Stimulated activated CD8-positive, alpha-beta memory T cell treated with anti-CD3 and anti-CD28 coated beads, Interleukin-15, amount 100 ng/mL, for 48 hours (primary cell): ENCODE data around the gene FASTKD2.
"Not testable (repeated sequence)": the region's sequence is repeated elsewhere in the genome, so short reads cannot be mapped to it uniquely, and the experiment has no call there.

Experiments
- DNase-seq, 2 donors: peaks; one replicate each; pipeline ENCODE4 v3.0.0-alpha.2; 2020; ENCODE audit warnings: low read depth in 2 of 2

FASTKD2 gene

GRCh38 chr2:206790311-206790935 is 25.0 kb downstream of the FASTKD2 start:
- no peak for DNase-seq

DNA sequence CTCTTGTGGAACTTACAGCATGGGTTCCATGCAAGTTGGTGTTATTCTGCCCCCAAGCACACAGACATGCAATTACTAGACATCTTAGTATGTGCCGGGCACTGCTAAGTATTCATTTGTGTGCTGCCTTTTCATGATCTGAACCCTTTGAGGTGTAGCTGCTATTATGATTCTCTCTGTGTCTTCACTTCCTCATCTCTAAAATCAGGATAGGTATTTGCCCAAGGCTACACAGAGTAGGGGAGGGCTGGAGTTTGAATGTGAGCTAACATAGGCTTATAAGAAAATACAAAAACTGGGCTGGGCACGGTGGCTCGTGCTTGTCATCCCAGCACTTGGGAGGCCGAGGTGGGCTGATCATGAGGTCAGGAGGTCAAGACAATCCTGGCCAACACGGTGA is 27.2 kb downstream of the FASTKD2 start:
- no peak for DNase-seq

GRCh38 chr2:206797376-206797775 is 32.0 kb downstream of the FASTKD2 start:
- no peak for DNase-seq

GRCh38 chr2:206798000-206798399 is 32.6 kb downstream of the FASTKD2 start:
- DNase-seq = no peak

DNA sequence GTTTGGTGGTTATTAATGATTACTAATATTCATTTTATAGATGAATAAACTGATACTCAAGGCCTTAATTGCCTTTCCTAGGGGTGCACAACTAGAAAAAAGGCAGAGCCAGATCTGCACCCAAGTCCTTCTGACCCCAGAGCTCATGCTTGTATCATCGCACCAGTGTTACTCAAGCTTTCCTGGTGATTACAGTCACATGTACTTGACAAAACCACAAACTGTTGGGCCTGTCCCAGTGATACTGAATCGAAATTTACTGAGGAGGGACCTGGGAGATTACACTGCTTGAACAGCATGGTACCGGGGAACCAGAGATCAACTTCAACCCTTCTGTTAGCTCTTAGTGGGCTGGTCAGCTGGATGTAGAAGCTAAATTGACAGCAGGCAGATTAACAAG is 33.7 kb downstream of the FASTKD2 start:
- DNase-seq = no peak

DNA sequence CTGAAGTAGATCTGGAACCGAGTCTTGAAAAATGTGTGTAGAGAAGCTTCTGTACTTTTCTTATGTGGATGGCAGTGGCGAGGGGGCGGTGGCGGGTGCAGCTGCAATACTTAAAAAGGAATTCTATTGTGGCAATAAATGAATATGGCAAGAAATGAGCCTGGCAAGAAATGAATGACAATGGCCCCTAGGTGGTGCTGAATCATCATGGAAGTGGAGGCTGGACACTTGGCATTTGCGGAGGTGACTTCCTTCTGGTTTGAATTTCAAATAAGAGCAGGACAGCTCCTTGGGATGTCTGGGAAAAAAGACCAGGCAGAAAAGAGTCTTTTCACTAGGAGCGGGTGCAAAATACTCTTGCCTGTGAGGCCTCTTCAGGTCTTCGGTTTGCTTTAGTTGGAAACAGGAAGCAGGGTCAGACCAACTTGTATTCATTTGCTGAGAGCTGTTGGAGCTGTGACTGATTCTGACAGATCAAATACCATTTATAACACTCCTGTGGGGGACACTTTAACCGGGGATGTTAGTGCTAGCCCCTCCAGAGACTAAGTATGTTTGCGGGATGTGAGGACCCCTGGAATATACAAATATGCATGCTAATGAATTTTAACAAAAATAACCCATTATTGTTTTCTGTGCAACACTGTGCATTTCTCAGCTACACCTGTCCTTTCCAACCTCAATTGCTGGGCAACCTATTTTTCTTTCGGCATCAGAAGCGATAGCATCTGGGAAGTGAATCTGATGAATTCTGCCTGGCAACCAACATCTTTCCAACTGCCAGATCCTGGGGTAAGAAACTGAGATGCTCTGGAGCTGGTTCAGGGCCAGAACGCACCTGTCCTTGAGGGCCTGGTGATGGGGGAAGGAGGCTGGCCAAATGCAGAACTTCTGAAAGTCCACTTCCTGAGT is 35.4 kb downstream of the FASTKD2 start:
- no peak for DNase-seq

GRCh38 chr2:206801418-206802189 is 36.2 kb downstream of the FASTKD2 start:
- no peak for DNase-seq

GRCh38 chr2:206802654-206803514 is 37.5 kb downstream of the FASTKD2 start:
- DNase-seq = no peak

DNA sequence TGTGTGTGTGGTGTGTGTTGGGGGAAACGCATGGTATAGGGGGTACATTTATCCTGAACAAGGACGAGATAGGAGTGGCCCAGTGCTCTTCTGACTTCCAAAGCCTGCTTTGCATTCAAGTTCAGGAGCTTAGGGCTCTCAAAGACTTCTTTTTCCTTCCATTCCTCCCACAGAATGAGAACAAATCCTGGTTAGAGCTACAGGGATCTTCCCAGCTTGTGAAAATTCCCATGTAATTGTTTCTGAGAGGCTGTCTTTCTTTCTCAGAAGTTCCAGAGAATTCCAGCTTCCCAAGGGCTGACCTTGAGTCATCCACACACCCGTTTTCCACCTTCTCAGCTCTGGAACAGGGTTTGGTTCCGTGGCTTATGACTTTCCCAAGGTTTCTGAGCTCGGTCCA is 38.9 kb downstream of the FASTKD2 start:
- DNase-seq = no peak

- DNase-seq = no peak
Observed at GRCh38 chr2:206805887-206806607, 40.6 kb downstream of the FASTKD2 start.

- not testable (repeated sequence) for DNase-seq
Observed at GRCh38 chr2:206807624-206808023, 42.2 kb downstream of the FASTKD2 start.

DNA sequence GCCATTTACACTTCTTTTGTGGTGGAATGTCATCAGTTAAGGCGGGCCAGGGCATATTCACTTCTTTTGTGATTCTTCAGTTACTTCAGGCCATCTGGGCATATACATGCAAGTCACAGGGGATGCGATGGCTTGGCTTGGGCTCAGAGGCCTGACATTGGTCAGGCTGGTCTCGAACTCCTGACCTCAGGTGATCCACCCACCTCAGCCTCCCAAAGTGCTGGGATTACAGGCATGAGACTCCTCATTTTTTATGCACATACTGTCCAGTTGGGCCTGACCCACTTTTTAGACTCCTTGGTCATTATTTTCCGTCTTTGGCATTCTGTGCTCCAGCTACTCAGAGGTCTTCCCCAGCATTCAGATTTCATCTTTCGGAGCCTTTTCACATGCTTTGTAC is 47.1 kb downstream of the FASTKD2 start:
- not testable (repeated sequence) for DNase-seq

GRCh38 chr2:206814498-206814897 is 49.1 kb downstream of the FASTKD2 start:
- no peak for DNase-seq

DNA sequence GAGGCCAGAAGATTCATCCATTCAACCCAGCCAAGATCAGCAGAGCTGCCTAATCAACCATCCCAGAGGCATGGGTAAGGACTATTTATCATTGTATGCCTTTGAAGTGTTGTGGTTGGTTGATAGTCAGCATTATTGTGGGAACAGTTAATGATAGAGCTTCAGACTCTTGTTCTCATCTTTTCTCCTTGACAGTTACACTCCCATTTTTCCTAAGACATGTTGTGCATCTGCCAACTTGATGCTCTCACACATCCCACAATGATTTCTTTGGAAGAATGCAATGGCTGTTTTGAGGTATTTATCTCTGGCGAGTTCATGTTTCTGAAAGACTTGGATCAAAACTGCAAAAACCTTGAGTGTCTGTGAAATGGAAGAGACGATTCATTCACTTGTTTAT is 55.4 kb downstream of the FASTKD2 start:
- DNase-seq = no peak

DNA sequence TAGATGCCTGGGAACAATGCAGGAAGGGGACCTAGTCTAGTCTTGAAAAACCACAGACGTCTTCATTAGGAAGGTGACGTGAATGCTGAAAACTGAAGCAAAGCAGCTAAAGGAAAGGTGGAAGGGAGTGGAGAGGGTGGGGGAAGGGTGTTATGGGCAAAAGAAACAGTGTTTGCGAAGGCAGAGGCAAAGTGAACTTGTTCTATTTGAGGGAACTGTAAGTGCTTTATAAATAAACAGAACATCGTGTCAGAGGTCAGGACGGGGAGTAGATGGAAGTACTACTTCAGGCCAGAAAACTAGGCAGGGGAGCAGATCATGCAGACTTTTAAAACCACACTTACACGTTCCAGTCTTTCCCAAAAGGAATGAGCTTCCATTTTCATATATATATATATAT is 57.8 kb downstream of the FASTKD2 start:
- no peak for DNase-seq

- no peak for DNase-seq
Observed at GRCh38 chr2:206824087-206824618, 58.7 kb downstream of the FASTKD2 start.

DNA sequence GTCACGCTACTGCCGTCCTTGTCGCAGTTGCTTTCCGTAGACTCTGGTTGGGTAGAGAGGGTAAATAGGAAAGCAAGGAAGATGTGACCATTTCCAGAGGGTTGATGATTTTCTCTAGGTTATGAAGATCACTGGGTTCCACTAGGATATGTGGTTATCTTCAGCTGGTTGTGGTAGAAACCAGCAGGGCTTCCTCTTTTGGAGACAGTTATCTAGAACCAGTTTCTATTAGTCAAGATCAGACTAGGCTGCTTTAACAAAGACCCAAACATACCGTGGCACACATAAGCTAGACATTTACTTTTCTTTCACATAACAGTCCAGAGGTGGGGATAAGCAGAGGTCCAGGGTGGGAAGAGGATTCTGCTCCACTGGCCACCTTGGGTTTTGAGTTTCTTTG is 59.6 kb downstream of the FASTKD2 start:
- DNase-seq = no peak

- DNase-seq = no peak
Observed at GRCh38 chr2:206831442-206831995, 66.1 kb downstream of the FASTKD2 start.

DNA sequence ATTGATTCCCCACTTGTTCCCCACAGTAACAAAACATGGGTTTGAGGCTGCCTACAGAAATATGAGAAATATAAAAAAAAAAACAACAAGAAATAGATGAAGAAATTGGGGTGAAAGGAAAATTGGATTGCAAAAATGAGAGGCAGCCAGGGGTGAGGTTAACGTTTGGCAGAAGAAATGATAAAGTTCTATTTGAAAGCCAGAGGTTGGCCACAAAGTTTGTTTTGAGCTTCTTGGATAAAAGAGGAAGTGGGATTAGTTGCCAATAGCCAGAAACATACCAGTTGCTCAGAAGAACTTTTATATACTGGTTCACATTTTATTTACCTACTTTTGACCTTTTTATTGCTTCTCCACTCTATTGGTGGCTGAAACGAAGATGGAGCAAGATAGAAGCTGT is 67.5 kb downstream of the FASTKD2 start:
- DNase-seq = no peak

DNA sequence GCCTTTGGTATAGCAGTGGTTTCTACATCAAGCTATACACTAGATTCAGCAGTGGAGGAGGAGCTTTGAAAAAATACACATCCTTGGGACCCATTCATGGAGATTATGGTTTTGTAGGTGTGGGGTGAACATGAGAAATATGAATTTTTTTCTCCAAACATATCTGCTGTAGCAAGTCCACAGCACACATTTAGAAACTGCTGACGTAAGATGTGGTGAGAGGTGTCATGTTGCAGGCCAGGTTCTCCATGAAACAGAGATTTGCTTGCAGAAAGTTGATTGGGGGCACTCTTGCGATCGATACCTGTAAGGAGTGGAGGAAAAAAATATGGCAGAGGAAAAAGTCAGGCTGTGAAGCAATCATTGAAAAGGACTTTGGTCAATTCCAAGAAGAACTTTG is 67.9 kb downstream of the FASTKD2 start:
- no peak for DNase-seq
